OCI-LY7 (cell line): Measurements from ENCODE around the gene HAVCR2. TPM values are rescaled to one million over a fixed set of nuclear protein-coding genes. Genes with fewer than 3 reads are reported as not detected.
A peak's percentile ranks its signal among the peaks of the same experiment; 100 is the strongest.

Experiments
- BruUV-seq: library from RNA; stranded (reverse); fragments of 400-500 nt; replicated peaks from 2 replicates; lab custom pipeline; 2021; lab: Mats Ljungman, UMichigan
- CTCF ChIA-PET: fragments of 300-600 bp; sonication (Branson Sonifier 250); formaldehyde crosslinking; loops from one replicate; lab custom pipeline; 2022; ENCODE audit warnings: antibody characterized with exemption; ENCODE audit not compliant: unreplicated experiment; lab: Charles Lee
- POLR2A ChIA-PET: fragments of 300-600 bp; sonication (Branson Sonifier 250); formaldehyde crosslinking; loops from one replicate; lab custom pipeline; 2022; ENCODE audit warnings: antibody characterized with exemption; lab: Charles Lee
- DNase-seq: peaks from one replicate; pipeline ENCODE4 v3.0.0-alpha.2; 2015; ENCODE audit warnings: low spot score
- H2AFZ ChIP-seq: fragments of 200-600 bp; sonication (generic), shearing (Covaris generic); 2 replicates; pipeline ENCODE4 v1.6.1; 2014; ENCODE audit warnings: mild to moderate bottlenecking, antibody characterized with exemption, low read length, moderate library complexity
- H3K27ac ChIP-seq: fragments of 200-600 bp; sonication (generic); 2 replicates; pipeline ENCODE4 v1.5.1; 2014; ENCODE audit warnings: mixed run types, low read depth, mild to moderate bottlenecking, moderate library complexity, low read length, inconsistent platforms; ENCODE audit not compliant: poor library complexity, severe bottlenecking
- H3K36me3 ChIP-seq: fragments of 200-600 bp; sonication (generic); 2 replicates; pipeline ENCODE4 v1.6.1; 2014; ENCODE audit warnings: mild to moderate bottlenecking, antibody characterized with exemption, low read length, moderate library complexity, mixed read lengths; ENCODE audit not compliant: insufficient read depth
- H3K4me1 ChIP-seq: fragments of 200-600 bp; sonication (generic); 2 replicates; pipeline ENCODE4 v1.5.1; 2014; ENCODE audit warnings: mild to moderate bottlenecking, low read length; ENCODE audit not compliant: insufficient read depth, poor library complexity, severe bottlenecking
- H3K4me2 ChIP-seq: fragments of 200-600 bp; sonication (generic); 2 replicates; pipeline ENCODE4 v1.6.1; 2014; ENCODE audit warnings: mild to moderate bottlenecking, low read length
- H3K4me3 ChIP-seq: fragments of 200-600 bp; sonication (generic); 2 replicates; pipeline ENCODE4 v1.5.1; 2014; ENCODE audit warnings: mild to moderate bottlenecking, low read depth, low read length; ENCODE audit not compliant: poor library complexity, severe bottlenecking
- H3K79me2 ChIP-seq: fragments of 200-600 bp; sonication (generic); 2 replicates; pipeline ENCODE4 v1.6.1; 2016; ENCODE audit warnings: low read depth, mild to moderate bottlenecking, low read length, moderate library complexity, mixed read lengths; ENCODE audit not compliant: insufficient read depth
- H3K9me2 ChIP-seq: fragments of 200-600 bp; sonication (generic); 2 replicates; pipeline ENCODE4 v1.6.1; 2016; ENCODE audit warnings: mild to moderate bottlenecking, low read length, mixed read lengths; ENCODE audit not compliant: insufficient read depth
- H3K9me3 ChIP-seq: fragments of 200-600 bp; sonication (generic); 2 replicates; pipeline ENCODE4 v1.6.1; 2014; ENCODE audit warnings: mild to moderate bottlenecking, mixed run types, low read length, mixed read lengths
- H4K20me1 ChIP-seq: fragments of 200-600 bp; sonication (generic); 2 replicates; pipeline ENCODE4 v1.6.1; 2014; ENCODE audit warnings: mild to moderate bottlenecking, antibody characterized with exemption, low read length, moderate library complexity, mixed read lengths; ENCODE audit not compliant: insufficient read depth
- CTCF ChIP-seq: fragments of 200-600 bp; sonication (generic); conservative IDR thresholded peaks from 2 replicates; pipeline ENCODE4 v1.5.1; 2014; ENCODE audit warnings: mild to moderate bottlenecking, antibody characterized with exemption, low read length, moderate library complexity, mixed read lengths
- EZH2phosphoT487 ChIP-seq: fragments of 200-600 bp; sonication (generic); IDR thresholded peaks from 2 replicates; pipeline ENCODE4 v1.6.1; 2018; ENCODE audit warnings: low read depth, borderline replicate concordance, mild to moderate bottlenecking, mixed run types, antibody characterized with exemption, low read length, moderate library complexity, mixed read lengths
- intact Hi-C: fragments of 100-400 bp; cut with micrococcal nuclease; formaldehyde crosslinking; loops from one replicate; pipeline ENCODE4 v1.10.0; 2022; ENCODE audit not compliant: unreplicated experiment
- total RNA-seq, 2 experiments: library from RNA; depleted of rRNA in 1 of 2; stranded (reverse); fragments of >200 nt in 1 of 2; shearing (Covaris generic) in 1 of 2; gene quantifications; 2 replicates each; pipeline ENCODE4 v1.2.3, GENCODE V29; 2014 to 2022

Gene HAVCR2
- total RNA-seq, 2 experiments from 2014 or later, result 4.2 to 4.4 TPM

- Histone ChIP-seq H3K9me2 (no peaks in the 10 kb centered on the region), H4K20me1 (no peaks in the 10 kb centered on the region), H3K27ac (no peak overlapping the region), H3K79me2 (no peaks in the 10 kb centered on the region), H3K4me2 (no peak overlapping the region), H3K4me3 (no peak overlapping the region), H2AFZ (0 out of 2 replicates have a peak overlapping the region, but pooled peaks have one; percentile 27), H3K4me1 (peaks cover 13% of the 10 kb centered on the region), H3K9me3 (no peaks in the 10 kb centered on the region), H3K36me3 (no peaks in the 10 kb centered on the region)
- DNase-seq, result no peak
- no TSS peak for BruUV-seq
- POLR2A ChIA-PET, result interaction anchor here (0.6 kb wide), 2 partner anchors 418 to 596 kb away, joined by 3 read pairs; no protein-coding TSS in a partner anchor
- intact Hi-C loops, result no loop called here
- TF ChIP-seq EZH2phosphoT487 (no peak), CTCF (no peak)
- CTCF ChIA-PET, result no interaction called here
These were observed 44.9 kb downstream of the HAVCR2 start for GRCh38 chr5:157063776-157064430.

GRCh38 chr5:157059891-157060290 is 49.0 kb downstream of the HAVCR2 start:
- DNase-seq, result no peak
- POLR2A ChIA-PET, result interaction anchor here (0.7 kb wide), 1 partner anchor 562 kb away, joined by 3 read pairs; no protein-coding TSS in a partner anchor
- Histone ChIP-seq H2AFZ (no peak overlapping the region), H3K9me3 (no peaks in the 10 kb centered on the region), H3K4me2 (no peak overlapping the region), H3K4me3 (no peak overlapping the region), H3K36me3 (no peaks in the 10 kb centered on the region), H3K9me2 (no peaks in the 10 kb centered on the region), H3K4me1 (no peaks in the 10 kb centered on the region), H3K27ac (no peak overlapping the region), H4K20me1 (no peaks in the 10 kb centered on the region), H3K79me2 (no peaks in the 10 kb centered on the region)
- intact Hi-C loops, result no loop called here
- no TSS peak for BruUV-seq
- no peak for TF ChIP-seq EZH2phosphoT487
- CTCF ChIA-PET, result no interaction called here

- no TSS peak for BruUV-seq
- Histone ChIP-seq H2AFZ (peak within 1 kb of the TSS; percentile 28; the same call in 1 of the 2 replicates), H3K79me2 (no peaks in the 10 kb centered on the region), H3K4me2 (no peak within 1 kb of the TSS), H3K27ac (no peak within 1 kb of the TSS), H3K4me3 (no peak within 1 kb of the TSS), H4K20me1 (no peaks in the 10 kb centered on the region), H3K9me3 (no peaks in the 10 kb centered on the region), H3K36me3 (no peaks in the 10 kb centered on the region), H3K4me1 (no peaks in the 10 kb centered on the region), H3K9me2 (no peaks in the 10 kb centered on the region)
- DNase-seq, result no peak
- TF ChIP-seq CTCF (no peak), EZH2phosphoT487 (no peak)
- ChIA-PET POLR2A (interaction anchor here (0.5 kb wide), 1 partner anchor 638 kb away, joined by 4 read pairs; no protein-coding TSS in a partner anchor), CTCF (no interaction called here)
- intact Hi-C loops, result no loop called here
These were observed 49.7 kb downstream of the HAVCR2 start, which contains the start of gene HAVCR1 for GRCh38 chr5:157059093-157059539. Gene HAVCR1, minus strand, starts transcription at chr5:157059116. Its CDS starts 1,173 bp downstream, at chr5:157057943.
